ENCODE data around the gene SLC22A7.

The SLC22A7 gene

GRCh38 chr6:43262000-43262779, 35.9 kb upstream of the SLC22A7 start:
- H3K36me3 Mint-ChIP-seq, result no peaks in the 10 kb centered on the region
- H3K27ac Mint-ChIP-seq, result peak overlapping the region; percentile 23
- peaks cover 25% of the 10 kb centered on the region for H3K4me1 Mint-ChIP-seq
- H3K4me3 Mint-ChIP-seq, result no peak overlapping the region
- DNase-seq (ENCODE audit: low spot score in 2 of 2) (no peak), ATAC-seq (no peak)
- no peaks in the 10 kb centered on the region for H3K9me3 Mint-ChIP-seq

DNA sequence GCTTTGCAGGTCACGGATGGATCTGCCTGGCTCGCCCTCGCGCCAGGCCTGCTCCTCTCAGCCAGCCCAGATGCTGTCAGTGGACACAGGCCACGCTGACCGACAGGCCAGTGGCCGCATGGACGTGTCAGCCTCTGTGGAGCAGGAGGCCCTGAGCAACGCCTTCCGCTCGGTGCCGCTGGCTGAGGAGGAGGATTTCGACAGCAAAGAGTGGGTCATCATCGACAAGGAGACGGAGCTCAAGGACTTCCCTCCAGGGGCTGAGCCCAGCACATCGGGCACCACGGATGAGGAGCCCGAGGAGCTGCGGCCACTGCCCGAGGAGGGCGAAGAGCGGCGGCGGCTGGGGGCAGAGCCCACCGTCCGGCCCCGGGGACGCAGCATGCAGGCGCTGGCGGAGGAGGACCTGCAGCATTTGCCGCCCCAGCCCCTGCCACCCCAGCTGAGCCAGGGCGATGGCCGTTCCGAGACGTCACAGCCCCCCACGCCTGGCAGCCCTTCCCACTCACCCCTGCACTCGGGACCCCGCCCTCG, 35.2 kb upstream of the SLC22A7 start:
- H3K36me3 Mint-ChIP-seq, result no peaks in the 10 kb centered on the region
- no peak overlapping the region for H3K27ac Mint-ChIP-seq
- no peak overlapping the region for H3K4me3 Mint-ChIP-seq
- H3K9me3 Mint-ChIP-seq, result no peaks in the 10 kb centered on the region
- H3K4me1 Mint-ChIP-seq, result peaks cover 18% of the 10 kb centered on the region
- DNase-seq (ENCODE audit: low spot score in 2 of 2) (no peak), ATAC-seq (no peak)

GRCh38 chr6:43263314-43264178, 34.5 kb upstream of the SLC22A7 start:
- Mint-ChIP-seq H3K4me1 (peaks cover 18% of the 10 kb centered on the region), H3K36me3 (no peaks in the 10 kb centered on the region), H3K9me3 (no peaks in the 10 kb centered on the region), H3K27ac (peak overlapping the region; percentile 48), H3K4me3 (no peak overlapping the region)
- peak; percentile 94 for ATAC-seq
- DNase-seq (ENCODE audit: low spot score in 2 of 2), result peak; percentile 53 to 84

GRCh38 chr6:43264599-43265145, 33.4 kb upstream of the SLC22A7 start:
- Mint-ChIP-seq H3K4me3 (no peak overlapping the region), H3K4me1 (peaks cover 22% of the 10 kb centered on the region)
- no peak for DNase-seq (ENCODE audit: low spot score in 2 of 2)

GRCh38 chr6:43265564-43265963, 32.5 kb upstream of the SLC22A7 start:
- no peaks in the 10 kb centered on the region for H3K9me3 Mint-ChIP-seq
- no peak overlapping the region for H3K27ac Mint-ChIP-seq
- DNase-seq (ENCODE audit: low spot score in 2 of 2), result no peak
- no peak for ATAC-seq
- H3K36me3 Mint-ChIP-seq, result no peaks in the 10 kb centered on the region
- peaks cover 27% of the 10 kb centered on the region for H3K4me1 Mint-ChIP-seq
- H3K4me3 Mint-ChIP-seq, result no peak overlapping the region

More at GRCh38 chr6:43264599-43265145, 33.4 kb upstream of the SLC22A7 start:
- Mint-ChIP-seq H3K36me3 (no peaks in the 10 kb centered on the region), H3K27ac (peak overlapping the region; percentile 86), H3K9me3 (no peaks in the 10 kb centered on the region)
- ATAC-seq, result no peak

DNA sequence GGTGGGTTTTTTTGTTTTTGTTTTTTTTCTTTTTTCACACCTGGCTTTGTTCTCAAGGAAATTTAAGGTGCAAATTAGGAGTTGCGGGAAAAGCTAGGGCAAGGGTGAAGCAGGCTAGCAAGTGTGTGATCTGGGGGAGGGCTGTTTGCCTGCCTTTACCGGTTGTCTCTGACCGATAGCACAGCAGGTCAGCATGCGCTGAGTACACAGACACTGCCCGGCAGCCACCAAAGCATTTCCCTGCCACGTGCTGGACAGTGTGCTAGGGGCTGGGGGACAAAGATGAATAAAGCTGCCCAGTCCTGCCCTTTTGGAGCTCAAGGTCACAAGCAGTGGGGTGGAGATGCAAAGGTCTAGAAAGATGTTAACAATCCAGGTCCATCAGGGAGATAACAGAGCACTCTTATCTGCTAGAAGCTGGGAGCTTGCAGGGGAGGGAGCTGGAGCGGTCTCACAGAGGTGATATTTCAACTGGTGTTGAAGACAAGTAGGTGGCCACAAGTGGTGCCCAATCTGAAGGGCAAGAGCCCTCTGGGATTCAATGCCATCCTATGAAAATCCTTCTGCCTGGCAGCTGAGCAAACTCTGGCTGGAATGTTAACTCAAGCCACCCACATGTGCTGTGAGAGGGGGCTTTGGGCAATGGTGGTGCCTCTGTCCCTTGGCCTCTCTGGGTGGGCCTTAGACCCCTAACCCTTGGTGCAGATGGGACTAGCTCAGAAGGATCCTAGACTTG, 30.3 kb upstream of the SLC22A7 start:
- no peaks in the 10 kb centered on the region for H3K9me3 Mint-ChIP-seq

DNA sequence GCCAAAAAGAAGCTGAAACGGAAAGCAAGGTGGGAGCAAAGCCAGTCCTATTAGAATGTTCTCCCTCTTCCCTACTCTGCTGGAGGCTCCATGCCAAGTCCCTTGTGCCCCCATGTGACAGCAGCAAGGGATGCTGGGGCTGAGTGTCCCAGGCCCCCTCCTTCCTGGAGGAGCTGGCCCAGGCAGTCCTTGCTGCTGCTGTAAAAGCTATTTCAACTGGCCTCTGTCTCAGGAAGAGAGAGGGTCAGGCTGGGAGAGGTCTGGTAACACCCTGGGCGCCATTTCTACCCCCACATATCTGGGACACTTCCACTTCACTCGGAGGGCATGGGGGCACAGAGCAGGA, 29.7 kb upstream of the SLC22A7 start:
- DNase-seq (ENCODE audit: low spot score in 2 of 2) (no peak), ATAC-seq (no peak)
- no peaks in the 10 kb centered on the region for H3K9me3 Mint-ChIP-seq
- no peaks in the 10 kb centered on the region for H3K36me3 Mint-ChIP-seq
- peak overlapping the region; percentile 65 for H3K4me3 Mint-ChIP-seq
- H3K4me1 Mint-ChIP-seq, result peaks cover 24% of the 10 kb centered on the region
- no peak overlapping the region for H3K27ac Mint-ChIP-seq

More for the DNA sequence above, 30.3 kb upstream of the SLC22A7 start:
- Mint-ChIP-seq H3K27ac (no peak overlapping the region), H3K4me3 (no peak overlapping the region), H3K36me3 (no peaks in the 10 kb centered on the region), H3K4me1 (peaks cover 27% of the 10 kb centered on the region)
- ATAC-seq (no peak), DNase-seq (ENCODE audit: low spot score in 2 of 2) (no peak)

GRCh38 chr6:43268782-43269272, 29.2 kb upstream of the SLC22A7 start:
- no peaks in the 10 kb centered on the region for H3K36me3 Mint-ChIP-seq
- ATAC-seq (no peak), DNase-seq (ENCODE audit: low spot score in 2 of 2) (no peak)
- no peak overlapping the region for H3K27ac Mint-ChIP-seq
- peak overlapping the region; percentile 65 for H3K4me3 Mint-ChIP-seq
- H3K9me3 Mint-ChIP-seq, result no peaks in the 10 kb centered on the region
- H3K4me1 Mint-ChIP-seq, result peaks cover 19% of the 10 kb centered on the region

DNA sequence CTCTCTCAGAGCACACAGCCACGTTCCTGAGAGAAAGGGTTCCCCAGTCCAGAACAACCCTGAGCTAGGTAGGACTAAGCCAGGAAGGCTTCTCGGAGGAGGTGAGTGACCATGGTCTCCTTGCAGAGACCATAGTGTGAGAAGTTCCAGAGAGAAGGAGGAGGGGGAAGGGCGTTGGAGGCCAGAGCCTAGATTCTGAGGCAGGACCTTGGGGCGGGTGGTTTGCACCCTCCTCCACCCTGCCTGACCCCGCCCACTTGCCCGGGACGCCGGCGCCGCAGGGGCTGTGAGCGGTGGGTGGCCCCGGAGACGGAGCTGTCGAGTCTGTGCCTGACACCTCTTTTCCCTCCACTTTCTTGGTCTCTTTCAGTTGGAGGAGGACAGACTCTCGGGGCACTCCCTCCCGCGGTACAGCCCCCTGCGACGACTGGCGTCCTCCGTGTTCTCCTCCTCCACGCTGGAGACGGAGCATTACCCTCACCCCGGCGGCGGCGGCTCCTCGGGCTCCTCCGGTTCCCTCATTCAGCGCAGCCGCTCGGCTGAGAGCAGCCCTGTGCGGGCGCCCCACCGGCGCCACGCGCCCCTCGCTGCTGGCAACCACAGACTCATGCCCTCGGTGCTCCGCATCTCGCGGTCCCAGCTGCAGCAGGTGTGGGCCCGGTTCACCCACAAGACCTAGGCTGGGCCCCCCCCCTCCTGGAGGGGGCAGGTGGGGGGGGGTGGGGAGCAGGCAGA, 28.6 kb upstream of the SLC22A7 start:
- Mint-ChIP-seq H3K36me3 (no peaks in the 10 kb centered on the region), H3K4me1 (peaks cover 19% of the 10 kb centered on the region), H3K9me3 (no peaks in the 10 kb centered on the region), H3K4me3 (peak overlapping the region; percentile 65), H3K27ac (no peak overlapping the region)
- peak in 1 of 2 donors; percentile 70 for DNase-seq (ENCODE audit: low spot score in 2 of 2)
- peak; percentile 63 for ATAC-seq

- DNase-seq (ENCODE audit: low spot score in 2 of 2), result no peak
- H3K4me1 Mint-ChIP-seq, result peaks cover 24% of the 10 kb centered on the region
- peak; percentile 4 for ATAC-seq
These were observed 26.8 kb upstream of the SLC22A7 start for GRCh38 chr6:43271103-43271815.

DNA sequence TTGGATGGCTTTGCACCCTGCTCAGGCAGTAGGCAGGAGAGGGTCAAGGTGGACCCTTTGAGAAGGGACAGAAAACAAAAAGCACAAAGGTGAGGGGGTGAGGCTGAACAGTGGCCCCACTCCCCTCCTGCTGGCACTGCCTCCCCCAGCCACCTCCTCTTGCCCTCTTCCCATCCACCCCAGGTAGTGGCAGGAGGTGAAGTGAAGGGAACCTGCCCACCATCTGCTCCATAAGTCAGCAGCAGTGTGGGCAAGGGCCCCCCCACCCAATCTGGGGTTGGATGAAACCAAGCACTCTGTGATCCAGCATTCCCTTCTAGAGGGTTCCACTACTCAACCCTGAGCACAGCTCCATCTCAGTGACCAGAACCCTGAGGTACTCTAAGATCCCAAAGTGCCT, 26.1 kb upstream of the SLC22A7 start:
- Mint-ChIP-seq H3K4me1 (peaks cover 29% of the 10 kb centered on the region), H3K27ac (no peak overlapping the region), H3K4me3 (no peak overlapping the region), H3K36me3 (no peaks in the 10 kb centered on the region), H3K9me3 (no peaks in the 10 kb centered on the region)
- DNase-seq (ENCODE audit: low spot score in 2 of 2), result no peak
- no peak for ATAC-seq

More at GRCh38 chr6:43271103-43271815, 26.8 kb upstream of the SLC22A7 start:
- Mint-ChIP-seq H3K36me3 (no peaks in the 10 kb centered on the region), H3K9me3 (no peaks in the 10 kb centered on the region), H3K4me3 (no peak overlapping the region), H3K27ac (no peak overlapping the region)

GRCh38 chr6:43273707-43274106, 24.4 kb upstream of the SLC22A7 start:
- Mint-ChIP-seq H3K27ac (no peak overlapping the region), H3K9me3 (no peaks in the 10 kb centered on the region), H3K36me3 (no peaks in the 10 kb centered on the region), H3K4me1 (peaks cover 39% of the 10 kb centered on the region), H3K4me3 (peak overlapping the region; percentile 72)
- no peak for ATAC-seq
- no peak for DNase-seq (ENCODE audit: low spot score in 2 of 2)

- H3K9me3 Mint-ChIP-seq, result no peaks in the 10 kb centered on the region
- DNase-seq (ENCODE audit: low spot score in 2 of 2) (no peak), ATAC-seq (no peak)
- H3K4me1 Mint-ChIP-seq, result peaks cover 34% of the 10 kb centered on the region
- H3K27ac Mint-ChIP-seq, result no peak overlapping the region
- H3K4me3 Mint-ChIP-seq, result peak overlapping the region; percentile 72
- H3K36me3 Mint-ChIP-seq, result no peaks in the 10 kb centered on the region
These were observed 23.7 kb upstream of the SLC22A7 start for GRCh38 chr6:43274127-43274915.
